ENCODE data around the gene PPFIBP2. TPM values are rescaled to one million over a fixed set of nuclear protein-coding genes. Genes with fewer than 3 reads are reported as not detected.

The PPFIBP2 gene
- total RNA-seq, 2 donors from 2014 or later, result 27.5 to 30.6 TPM

DNA sequence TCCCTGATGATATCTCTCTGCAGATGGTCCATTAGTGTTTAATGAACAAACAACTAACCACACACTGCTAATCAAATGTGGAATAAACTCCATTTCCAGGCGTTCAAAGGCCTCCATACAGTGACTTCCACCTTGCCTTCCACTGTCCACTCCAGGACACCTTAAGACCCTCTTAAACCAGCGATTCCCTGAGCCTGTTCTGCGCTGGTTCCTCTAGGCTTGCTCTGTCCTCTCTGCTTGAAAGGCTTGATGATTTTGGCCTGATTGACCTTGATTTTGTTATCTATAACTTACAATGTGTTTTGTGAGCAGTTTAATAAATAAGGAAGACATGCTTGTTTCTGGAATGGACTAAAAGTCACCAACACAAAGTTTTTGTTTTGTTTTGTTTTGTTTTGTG is 180.4 kb downstream of the PPFIBP2 start:
- peaks cover 19% of the 10 kb centered on the region for H3K4me1 Mint-ChIP-seq (ENCODE audit: low read depth)
- H3K36me3 Mint-ChIP-seq (ENCODE audit: insufficient read depth in 2 of 2), result no peaks in the 10 kb centered on the region
- no peak for DNase-seq
- H3K4me3 Mint-ChIP-seq, result peak overlapping the region; percentile 17 to 48
- H3K9me3 Mint-ChIP-seq, result no peaks in the 10 kb centered on the region
- H3K27me3 Mint-ChIP-seq (ENCODE audit: low read depth), result peaks cover 34% of the 10 kb centered on the region
- no peak overlapping the region for H3K27ac Mint-ChIP-seq
- ATAC-seq (replicated peaks in 1 of 2), result no peak

DNA sequence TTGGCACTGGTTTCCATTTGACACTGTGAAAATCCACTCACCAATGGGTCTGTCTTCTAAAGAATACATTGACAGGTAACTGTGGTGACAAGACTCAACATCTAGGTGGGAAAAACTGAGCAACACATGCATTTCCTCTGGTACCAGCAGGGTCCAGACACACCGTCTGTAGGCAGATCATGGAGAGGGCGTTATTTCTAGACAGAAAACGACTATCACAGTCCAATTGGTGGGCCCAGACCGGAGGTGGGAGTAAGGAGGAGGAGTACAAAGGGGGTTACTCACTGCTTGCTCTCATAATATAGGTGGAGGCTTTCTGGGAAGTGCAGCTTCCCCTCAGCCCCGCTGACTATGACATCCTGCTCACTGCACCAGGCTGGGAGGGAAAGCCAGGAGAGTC is 182.6 kb downstream of the PPFIBP2 start:
- no peaks in the 10 kb centered on the region for H3K9me3 Mint-ChIP-seq
- no peak for DNase-seq
- H3K4me1 Mint-ChIP-seq (ENCODE audit: low read depth), result peaks cover 18% of the 10 kb centered on the region
- H3K27ac Mint-ChIP-seq, result no peak overlapping the region
- no peaks in the 10 kb centered on the region for H3K36me3 Mint-ChIP-seq (ENCODE audit: insufficient read depth in 2 of 2)
- peak; percentile 47 to 72 for ATAC-seq (replicated peaks in 1 of 2)
- H3K27me3 Mint-ChIP-seq (ENCODE audit: low read depth), result peaks cover 42% of the 10 kb centered on the region
- H3K4me3 Mint-ChIP-seq, result no peak overlapping the region

Other genes starting within 250 kb of the PPFIBP2 start
- not detected for gene OLFML1, start 28.5 kb upstream of the PPFIBP2 start, total RNA-seq
- 10 to 100 TPM; 12.8 to 14.8 TPM for gene CYB5R2, start 159.5 kb downstream of the PPFIBP2 start, total RNA-seq
- not detected for gene OVCH2, start 192.5 kb downstream of the PPFIBP2 start, total RNA-seq

All from activated T-cell treated with anti-CD3 and anti-CD28 coated beads, Interleukin-2, amount 50 U/mL, for 72 hours (primary cell).